22Rv1 (cell line): ENCODE data around the gene GEMIN4.
A peak's percentile ranks its signal among the peaks of the same experiment; 100 is the strongest.
"Not testable (repeated sequence)": the region's sequence is repeated elsewhere in the genome, so short reads cannot be mapped to it uniquely, and the experiment has no call there.

Source experiments
- H3K27ac ChIP-seq: fragments of 450-650 bp; 2 replicates; pipeline ENCODE4 v1.5.1; 2017
- ZFX ChIP-seq: fragments of 450-650 bp; IDR thresholded peaks from 2 replicates; pipeline ENCODE4 v1.6.1; 2017; ENCODE audit warnings: antibody characterized with exemption, borderline replicate concordance
- TF ChIP-seq, protein P1 (sequence below): fragments of 450-650 bp; IDR thresholded peaks from 2 replicates; pipeline ENCODE4 v1.5.1; 2017; ENCODE audit warnings: mild to moderate bottlenecking

GEMIN4 gene

DNA sequence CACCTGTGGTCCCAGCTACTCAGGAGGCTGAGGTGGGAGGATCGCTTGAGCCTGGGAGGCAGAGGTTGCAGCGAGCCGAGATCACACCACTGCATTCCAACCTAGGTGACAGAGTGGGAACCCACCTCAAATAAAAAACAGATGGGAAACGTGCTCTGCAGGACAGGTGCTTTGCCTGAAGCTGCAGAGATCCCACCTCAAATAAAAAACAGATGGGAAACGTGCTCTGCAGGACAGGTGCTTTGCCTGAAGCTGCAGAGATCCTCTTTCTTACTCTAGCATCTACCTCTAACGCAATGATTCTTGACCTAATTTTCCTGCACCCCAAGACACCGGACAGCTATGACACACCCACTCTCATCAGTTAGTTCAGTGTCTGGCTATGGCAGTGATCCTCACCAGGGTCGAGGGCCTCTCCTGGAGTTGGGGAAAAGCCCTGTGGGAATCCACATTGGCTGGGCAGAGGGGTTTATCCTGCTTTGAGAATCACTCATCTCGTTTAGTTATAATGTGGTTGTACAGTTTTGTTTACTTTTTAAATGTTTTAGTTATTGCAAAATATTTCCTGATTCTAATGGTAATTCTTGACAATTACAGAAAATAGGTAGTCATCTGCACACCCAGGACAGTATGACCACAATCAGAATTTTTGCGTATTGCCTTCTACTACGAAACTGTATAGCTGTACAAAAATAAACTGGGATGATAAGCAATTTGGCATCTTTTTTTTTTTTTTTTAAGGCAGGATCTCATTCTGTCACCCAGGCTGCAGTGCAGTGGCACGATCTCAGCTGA is 48.8 kb downstream of the GEMIN4 start:
- no peak for TF ChIP-seq ZFX
- TF ChIP-seq, protein P1, sequence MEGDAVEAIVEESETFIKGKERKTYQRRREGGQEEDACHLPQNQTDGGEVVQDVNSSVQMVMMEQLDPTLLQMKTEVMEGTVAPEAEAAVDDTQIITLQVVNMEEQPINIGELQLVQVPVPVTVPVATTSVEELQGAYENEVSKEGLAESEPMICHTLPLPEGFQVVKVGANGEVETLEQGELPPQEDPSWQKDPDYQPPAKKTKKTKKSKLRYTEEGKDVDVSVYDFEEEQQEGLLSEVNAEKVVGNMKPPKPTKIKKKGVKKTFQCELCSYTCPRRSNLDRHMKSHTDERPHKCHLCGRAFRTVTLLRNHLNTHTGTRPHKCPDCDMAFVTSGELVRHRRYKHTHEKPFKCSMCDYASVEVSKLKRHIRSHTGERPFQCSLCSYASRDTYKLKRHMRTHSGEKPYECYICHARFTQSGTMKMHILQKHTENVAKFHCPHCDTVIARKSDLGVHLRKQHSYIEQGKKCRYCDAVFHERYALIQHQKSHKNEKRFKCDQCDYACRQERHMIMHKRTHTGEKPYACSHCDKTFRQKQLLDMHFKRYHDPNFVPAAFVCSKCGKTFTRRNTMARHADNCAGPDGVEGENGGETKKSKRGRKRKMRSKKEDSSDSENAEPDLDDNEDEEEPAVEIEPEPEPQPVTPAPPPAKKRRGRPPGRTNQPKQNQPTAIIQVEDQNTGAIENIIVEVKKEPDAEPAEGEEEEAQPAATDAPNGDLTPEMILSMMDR: no peak
- H3K27ac ChIP-seq: no peak overlapping the region

DNA sequence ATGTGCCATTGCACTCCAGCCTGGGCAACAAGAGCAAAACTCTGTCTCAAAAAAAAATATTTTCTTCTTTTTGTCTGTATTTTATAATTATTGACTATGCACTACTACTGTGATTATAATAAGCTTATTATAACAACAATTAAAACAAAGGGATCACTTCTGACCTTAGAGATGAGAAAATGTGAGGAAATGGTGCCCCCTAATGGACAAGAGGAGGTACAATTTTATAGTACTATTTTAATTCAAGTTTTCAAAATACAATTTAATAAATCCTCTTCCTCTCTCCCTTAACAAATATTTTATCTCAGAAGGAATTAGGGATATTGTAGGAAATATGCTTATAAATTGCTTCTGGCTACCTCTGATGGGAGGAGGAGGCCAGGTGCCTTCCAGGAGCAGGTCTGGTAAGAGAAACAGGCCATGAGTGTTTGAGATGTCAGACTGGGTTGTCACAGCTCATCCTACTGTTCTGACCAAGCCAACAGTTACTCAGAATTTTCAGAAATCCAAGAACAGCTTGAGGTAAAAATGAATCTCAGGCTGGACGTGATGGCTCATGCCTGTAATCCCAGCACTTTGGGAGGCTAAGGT is 51.5 kb downstream of the GEMIN4 start:
- TF ChIP-seq, protein P1: peak; percentile 79
- no peak for TF ChIP-seq ZFX
- H3K27ac ChIP-seq: no peak overlapping the region

DNA sequence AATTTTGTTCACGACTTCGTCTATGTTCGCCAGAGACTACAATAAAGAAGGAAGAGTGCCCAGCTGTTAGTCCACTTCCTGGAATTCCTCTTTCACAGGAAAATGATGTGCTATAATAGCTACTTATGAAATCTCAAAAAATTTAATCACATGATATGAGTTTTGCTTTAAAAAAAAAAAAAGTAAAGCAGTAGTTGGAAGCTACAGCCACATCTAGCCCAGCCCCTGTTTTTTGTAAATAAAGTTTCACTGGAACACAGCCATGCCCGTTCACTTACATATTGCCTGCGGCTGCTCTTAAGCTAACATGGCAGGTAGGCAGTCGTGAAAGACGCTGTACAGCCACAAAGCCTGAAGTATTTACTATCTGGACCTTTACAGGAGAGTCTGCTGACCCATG is 52.7 kb downstream of the GEMIN4 start:
- H3K27ac ChIP-seq: peak overlapping the region; percentile 58
- TF ChIP-seq, protein P1: no peak
- TF ChIP-seq ZFX: no peak

DNA sequence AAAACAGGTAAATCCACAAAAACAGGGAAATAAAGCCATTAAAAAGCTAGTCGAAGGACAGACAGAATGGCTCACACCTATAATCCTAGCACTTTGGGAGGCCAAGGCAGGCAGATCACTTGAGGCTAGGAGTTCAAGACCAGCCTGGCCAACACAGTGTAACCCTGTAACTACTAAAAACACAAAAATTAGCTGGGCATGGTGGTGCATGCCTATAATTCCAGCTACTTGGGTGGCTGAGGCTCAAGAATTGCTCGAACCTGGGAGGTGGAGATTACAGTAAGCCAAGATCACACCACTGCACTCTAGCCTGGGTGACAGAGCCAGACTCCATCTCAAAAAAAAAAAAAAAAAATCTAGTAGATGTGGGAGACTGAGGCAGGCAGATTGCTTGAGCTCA is 54.0 kb downstream of the GEMIN4 start:
- H3K27ac ChIP-seq: not testable (repeated sequence)

DNA sequence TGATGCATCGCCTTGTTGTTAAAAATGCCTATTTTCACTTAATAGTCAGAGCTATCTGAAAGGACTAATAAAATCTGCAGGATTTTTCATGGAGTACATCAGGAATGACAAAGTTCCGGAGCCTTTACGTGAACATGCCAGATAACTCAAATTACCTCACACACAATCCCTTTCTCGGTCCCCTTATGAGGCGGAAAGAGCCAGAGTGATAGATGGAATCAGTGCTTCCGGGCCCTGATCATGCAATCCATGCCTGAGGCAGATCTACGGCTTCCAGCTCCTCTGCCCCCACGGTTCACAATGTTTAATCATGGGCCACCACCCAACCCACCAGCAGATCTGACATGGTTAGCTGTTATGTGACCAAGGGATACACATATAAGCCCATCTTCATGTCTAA is 54.4 kb downstream of the GEMIN4 start:
- TF ChIP-seq ZFX: no peak
- TF ChIP-seq, protein P1: no peak
- no peak overlapping the region for H3K27ac ChIP-seq

DNA sequence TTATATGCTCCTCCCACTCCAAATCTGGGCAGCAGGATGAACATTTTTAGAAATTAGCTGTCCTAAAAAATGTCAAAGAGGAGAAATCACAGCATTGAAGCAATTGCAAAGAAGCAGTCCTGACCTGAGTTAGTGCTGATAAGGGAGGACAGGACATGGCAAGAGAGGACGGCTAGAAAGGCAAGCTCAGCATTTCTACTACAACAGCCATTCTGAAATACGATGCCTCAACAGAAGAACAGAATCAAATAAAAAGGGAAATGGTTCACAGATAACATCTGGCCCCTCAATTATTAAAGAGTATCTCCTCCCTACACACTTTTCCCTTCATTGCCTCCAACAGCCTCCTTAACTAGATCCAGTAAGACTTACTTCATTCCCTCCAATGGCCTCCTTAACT is 55.7 kb downstream of the GEMIN4 start:
- no peak overlapping the region for H3K27ac ChIP-seq
- TF ChIP-seq, protein P1: no peak
- no peak for TF ChIP-seq ZFX
